Neuronal stem cell (in vitro differentiated cells): ENCODE data around the gene RIN3.

Experiments
- DNase-seq: peaks from one replicate; pipeline ENCODE4 v3.0.0-alpha.2; 2013; ENCODE audit warnings: low spot score
- H2AFZ ChIP-seq: one replicate; pipeline ENCODE4 v1.6.1; 2013; ENCODE audit warnings: mild to moderate bottlenecking, low read length, inconsistent platforms
- H2AK5ac ChIP-seq: 2 replicates; pipeline ENCODE4 v1.6.1; 2013; ENCODE audit warnings: low read depth, mild to moderate bottlenecking, inconsistent platforms, low read length, moderate library complexity, mixed read lengths
- H2BK120ac ChIP-seq: 2 replicates; pipeline ENCODE4 v1.6.1; 2013; ENCODE audit warnings: low read depth, mild to moderate bottlenecking, inconsistent platforms, low read length, moderate library complexity, mixed read lengths
- H2BK12ac ChIP-seq: one replicate; pipeline ENCODE4 v1.6.1; 2013; ENCODE audit warnings: low read length, inconsistent platforms
- H2BK15ac ChIP-seq: 2 replicates; pipeline ENCODE4 v1.6.1; 2013; ENCODE audit warnings: mild to moderate bottlenecking, low read length, inconsistent platforms, mixed read lengths
- H2BK5ac ChIP-seq: one replicate; pipeline ENCODE4 v1.6.1; 2013; ENCODE audit warnings: inconsistent platforms, mild to moderate bottlenecking, low read length, moderate library complexity
- H3K14ac ChIP-seq: one replicate; pipeline ENCODE4 v1.6.1; 2013; ENCODE audit warnings: low read length, inconsistent platforms
- H3K18ac ChIP-seq: 2 replicates; pipeline ENCODE4 v1.6.1; 2013; ENCODE audit warnings: low read length, inconsistent platforms
- H3K23ac ChIP-seq: 2 replicates; pipeline ENCODE4 v1.6.1; 2013; ENCODE audit warnings: low read depth, mild to moderate bottlenecking, mixed read lengths, low read length, inconsistent platforms; ENCODE audit not compliant: poor library complexity
- H3K27ac ChIP-seq: replicated peaks from 3 replicates; pipeline ENCODE4 v1.5.1; 2013; ENCODE audit warnings: low read length, inconsistent platforms
- H3K27me3 ChIP-seq, 3 experiments: 2 replicates each; pipeline ENCODE4 v1.6.1; 2013; ENCODE audit warnings: low read length in 3 of 3, mild to moderate bottlenecking in 2 of 3, inconsistent platforms in 1 of 3, low read depth in 1 of 3, mixed read lengths in 1 of 3, moderate library complexity in 1 of 3; ENCODE audit not compliant: control insufficient read depth in 3 of 3, insufficient read depth in 3 of 3
- H3K36me3 ChIP-seq, 2 donors: replicated peaks in 1 of 2; 2 replicates each; pipeline ENCODE4 v1.6.1; 2013; ENCODE audit warnings: low read length in 2 of 2; ENCODE audit not compliant: control insufficient read depth in 2 of 2, insufficient read depth in 2 of 2
- H3K4ac ChIP-seq: 2 replicates; pipeline ENCODE4 v1.6.1; 2013; ENCODE audit warnings: inconsistent platforms, mild to moderate bottlenecking, low read length, moderate library complexity
- H3K4me1 ChIP-seq, 2 donors: 1 replicate in 1 of 2; 2 replicates in 1 of 2; pipeline ENCODE4 v1.6.1; 2013; ENCODE audit warnings: low read length in 2 of 2, low read depth in 1 of 2; ENCODE audit not compliant: control insufficient read depth in 2 of 2, insufficient read depth in 1 of 2
- H3K4me2 ChIP-seq: one replicate; pipeline ENCODE4 v1.6.1; 2013; ENCODE audit warnings: mild to moderate bottlenecking, low read length, inconsistent platforms; ENCODE audit not compliant: insufficient read depth, poor library complexity, severe bottlenecking
- H3K4me3 ChIP-seq, 2 donors: 2 replicates each; pipeline ENCODE4 v1.5.1; 2013; ENCODE audit warnings: low read length in 2 of 2, mild to moderate bottlenecking in 2 of 2, inconsistent platforms in 1 of 2, moderate library complexity in 1 of 2
- H3K79me1 ChIP-seq: one replicate; pipeline ENCODE4 v1.6.1; 2013; ENCODE audit warnings: low read depth, mild to moderate bottlenecking, inconsistent platforms, low read length, moderate library complexity
- H3K9ac ChIP-seq: one replicate; pipeline ENCODE4 v1.6.1; 2013; ENCODE audit warnings: mild to moderate bottlenecking, low read depth, low read length, inconsistent platforms; ENCODE audit not compliant: poor library complexity
- H3K9me3 ChIP-seq, 2 donors: replicated peaks in 1 of 2; 2 replicates each; pipeline versions ENCODE3 to v1.6.1; 2013; ENCODE audit warnings: low read length in 2 of 2, mild to moderate bottlenecking in 2 of 2, inconsistent platforms in 1 of 2, low read depth in 1 of 2, mixed read lengths in 1 of 2, moderate library complexity in 1 of 2; ENCODE audit not compliant: control insufficient read depth in 2 of 2, insufficient read depth in 1 of 2
- H4K8ac ChIP-seq: one replicate; pipeline ENCODE4 v1.6.1; 2013; ENCODE audit warnings: low read depth, mild to moderate bottlenecking, inconsistent platforms, low read length, moderate library complexity
- H4K91ac ChIP-seq: one replicate; pipeline ENCODE4 v1.6.1; 2013; ENCODE audit warnings: low read length, low read depth, mild to moderate bottlenecking, inconsistent platforms; ENCODE audit not compliant: poor library complexity
- WGBS, 2 donors: extraction: QIAGEN DNeasy Blood & Tissue Kit; methylation state at CpG; one replicate each; pipeline ENCODE4 v1.1.7; 2013; ENCODE audit warnings: missing lambda C conversion rate in 2 of 2, mixed read lengths in 1 of 2; ENCODE audit not compliant: insufficient read length in 2 of 2, insufficient replicate concordance in 1 of 2; ENCODE audit errors: extremely low coverage in 2 of 2; 5-methylcytosine and 5-hydroxymethylcytosine counted together

Gene RIN3

DNA sequence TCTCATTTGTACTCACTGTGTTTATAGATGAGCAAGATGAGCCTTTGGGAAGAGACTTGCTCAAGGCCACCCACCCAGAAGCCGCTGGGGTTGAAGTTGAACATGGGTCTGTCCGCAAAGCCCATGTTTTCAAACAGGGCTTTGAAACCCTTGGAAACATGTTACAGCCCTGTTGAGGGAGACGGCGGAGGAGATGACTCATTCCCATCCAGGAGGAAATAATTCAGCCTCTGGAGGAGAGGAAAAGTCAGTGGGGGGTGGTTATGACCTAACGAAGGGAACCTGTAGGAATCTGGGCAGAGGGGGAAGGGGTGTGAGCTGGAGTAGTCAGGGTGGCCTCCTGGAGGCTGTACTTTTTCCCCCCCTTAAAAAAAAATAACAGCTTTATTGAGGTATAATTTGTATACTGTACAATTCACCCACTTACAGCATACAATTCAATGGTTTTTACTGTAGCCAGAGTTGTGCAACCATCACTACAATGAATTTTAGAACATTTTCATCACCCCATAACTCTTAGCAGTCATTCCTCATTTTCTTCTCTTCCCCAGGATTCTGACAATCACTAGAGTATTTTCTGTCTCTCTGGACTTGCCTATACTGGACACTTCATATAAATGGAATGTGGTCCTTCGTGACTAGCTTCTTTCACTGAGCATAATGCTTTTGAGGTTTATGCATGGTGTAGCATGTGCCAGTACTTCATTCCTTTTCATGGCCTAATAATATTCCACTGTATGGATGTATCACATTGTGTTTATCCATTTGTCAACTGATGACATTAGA is 1.9 kb upstream of the RIN3 start:
- Histone ChIP-seq H3K4me1 (peaks cover 1 to 3% of the 10 kb centered on the region in 2 donors), H3K9ac (no peak overlapping the region), H3K4ac (no peak overlapping the region), H3K4me2 (no peak overlapping the region), H3K27ac (no peak overlapping the region), H3K14ac (no peak overlapping the region), H2BK5ac (no peak overlapping the region), H3K4me3 (no peak overlapping the region), H3K18ac (no peak overlapping the region), H4K8ac (no peak overlapping the region), H2AK5ac (no peak overlapping the region), H3K79me1 (no peaks in the 10 kb centered on the region), H3K27me3 (peaks cover 5 to 32% (median 7%) of the 10 kb centered on the region in 3 experiments), H2BK12ac (no peak overlapping the region), H3K9me3 (no peaks in the 10 kb centered on the region), H2AFZ (peak overlapping the region; percentile 67), H2BK120ac (no peak overlapping the region), H3K23ac (no peak overlapping the region), H2BK15ac (no peak overlapping the region), H3K36me3 (no peaks in the 10 kb centered on the region), H4K91ac (no peak overlapping the region)
- WGBS, 2 donors = no CpG with 5 or more reads among the region's 6 CpGs
- DNase-seq = no peak

DNA sequence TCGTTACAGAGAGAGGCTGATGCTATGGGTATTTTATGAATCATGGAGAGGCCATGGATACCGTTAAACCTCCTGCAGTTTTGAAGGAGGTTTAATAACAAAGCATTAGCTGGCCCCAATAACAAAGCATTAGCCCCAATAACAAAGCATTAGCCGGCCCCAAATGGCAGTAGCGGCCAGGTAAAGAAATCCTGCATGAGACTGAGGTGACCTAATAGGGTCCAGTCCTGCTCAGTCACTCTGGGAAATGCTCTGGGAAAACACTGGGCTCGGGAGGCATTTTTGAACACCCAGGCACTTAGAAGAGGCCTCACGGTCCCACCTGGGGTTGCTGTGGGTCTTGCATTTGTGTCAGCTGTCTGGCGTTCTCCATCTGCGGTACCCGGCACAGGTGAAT is 776 bp upstream of the RIN3 start:
- Histone ChIP-seq H2BK15ac (no peak overlapping the region), H2BK5ac (no peak overlapping the region), H3K4me2 (peak overlapping the region; percentile 90), H3K18ac (no peak overlapping the region), H3K14ac (no peak overlapping the region), H3K4me3 (peak overlapping the region in 1 of 2 donors; percentile 54), H2BK12ac (no peak overlapping the region), H3K36me3 (no peaks in the 10 kb centered on the region), H2AK5ac (no peak overlapping the region), H3K9ac (no peak overlapping the region), H3K9me3 (no peaks in the 10 kb centered on the region), H3K79me1 (no peaks in the 10 kb centered on the region), H3K27ac (no peak overlapping the region), H2BK120ac (no peak overlapping the region), H4K8ac (no peak overlapping the region), H3K23ac (no peak overlapping the region), H3K4ac (no peak overlapping the region), H2AFZ (peak overlapping the region; percentile 98), H3K4me1 (peaks cover 1 to 3% of the 10 kb centered on the region in 2 donors), H4K91ac (no peak overlapping the region), H3K27me3 (peaks cover 5 to 32% (median 7%) of the 10 kb centered on the region in 3 experiments)
- DNase-seq = no peak
- WGBS, 2 donors = no CpG with 5 or more reads among the region's 9 CpGs

DNA sequence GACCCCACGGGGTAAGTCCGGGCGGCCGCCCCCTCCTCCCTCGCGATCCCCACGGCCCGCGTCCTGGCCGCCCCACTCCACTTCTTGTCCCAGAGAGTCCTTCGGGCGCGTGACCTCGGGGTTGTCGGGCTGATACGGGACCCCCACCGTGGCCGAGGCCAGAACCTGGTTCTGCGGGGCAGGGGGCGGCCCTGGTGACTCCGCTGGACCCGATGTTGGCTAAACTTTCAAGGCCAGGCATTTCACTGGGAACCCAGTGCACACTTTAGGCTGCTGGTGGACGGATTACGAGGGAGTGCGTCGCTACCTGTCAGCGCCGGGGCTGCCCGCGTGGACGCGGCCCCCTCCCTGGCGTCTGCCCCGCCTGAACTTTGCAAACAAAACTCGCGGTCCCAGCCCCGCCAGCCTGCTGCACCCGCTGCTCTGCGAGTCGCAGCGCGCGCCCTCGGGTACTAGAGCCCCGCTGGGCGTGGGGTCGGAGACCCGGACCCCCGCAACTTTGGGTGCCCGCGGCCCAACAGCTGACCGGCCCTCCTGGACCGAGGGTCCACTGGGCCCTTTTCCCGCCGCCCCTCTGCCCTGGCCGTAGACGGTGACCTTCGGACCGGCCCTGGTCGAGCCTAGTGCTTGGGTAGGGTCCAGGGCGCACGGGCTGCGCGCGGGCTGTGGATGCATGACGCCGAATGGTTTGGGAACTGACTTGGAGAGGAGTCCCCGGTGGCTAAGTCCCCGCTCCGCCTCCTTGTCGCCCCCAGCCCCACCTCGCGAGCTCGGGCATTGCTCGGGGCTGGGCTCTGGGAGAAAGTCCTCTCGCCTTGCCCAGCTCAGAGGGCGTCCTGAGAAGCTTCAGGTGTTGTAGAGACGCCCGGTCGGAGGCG is 624 bp downstream of the RIN3 start:
- Histone ChIP-seq H4K91ac (no peak overlapping the region), H3K9me3 (no peaks in the 10 kb centered on the region), H3K4me2 (peak overlapping the region; percentile 90), H2BK5ac (no peak overlapping the region), H3K18ac (peak overlapping the region; percentile 88), H3K14ac (no peak overlapping the region), H2AK5ac (peak overlapping the region; percentile 38), H3K9ac (peak overlapping the region; percentile 76), H3K4ac (peak overlapping the region; percentile 68), H3K4me3 (peak overlapping the region; percentile 54 to 80), H3K79me1 (no peaks in the 10 kb centered on the region), H2AFZ (peak overlapping the region; percentile 98), H2BK15ac (no peak overlapping the region), H3K36me3 (no peaks in the 10 kb centered on the region), H3K4me1 (peaks cover 1 to 3% of the 10 kb centered on the region in 2 donors), H3K23ac (peak overlapping the region; percentile 51), H2BK12ac (no peak overlapping the region), H4K8ac (no peak overlapping the region), H2BK120ac (peak overlapping the region; percentile 82), H3K27me3 (peaks cover 0 to 32% (median 7%) of the 10 kb centered on the region in 3 experiments), H3K27ac (no peak overlapping the region)
- WGBS, 2 donors = no CpG with 5 or more reads among the region's 81 CpGs
- DNase-seq = no peak
